Chondrocyte (in vitro differentiated cells): ENCODE data around the gene KCNMB3. TPM values are rescaled to one million over a fixed set of nuclear protein-coding genes. Genes with fewer than 3 reads are reported as not detected.

Experiments
- DNase-seq: peaks from one replicate; pipeline ENCODE4 v3.0.0; 2021; ENCODE audit warnings: mixed read lengths, low spot score
- H3K27ac Mint-ChIP-seq: one replicate; pipeline ENCODE4 v1.8.0; 2021; ENCODE audit warnings: mild to moderate bottlenecking, moderate library complexity, mixed read lengths; ENCODE audit not compliant: unreplicated experiment
- H3K27me3 Mint-ChIP-seq: 2 replicates; pipeline ENCODE4 v1.8.0; 2021; ENCODE audit warnings: low read depth, mixed read lengths
- H3K36me3 Mint-ChIP-seq: 2 replicates; pipeline ENCODE4 v1.8.0; 2021; ENCODE audit warnings: low read depth, mixed read lengths
- H3K4me1 Mint-ChIP-seq: 2 replicates; pipeline ENCODE4 v1.8.0; 2021; ENCODE audit warnings: low read depth, mild to moderate bottlenecking, mixed read lengths
- H3K4me3 Mint-ChIP-seq: one replicate; pipeline ENCODE4 v1.8.0; 2021; ENCODE audit warnings: mild to moderate bottlenecking, moderate library complexity, mixed read lengths; ENCODE audit not compliant: unreplicated experiment
- H3K9me3 Mint-ChIP-seq: 2 replicates; pipeline ENCODE4 v1.8.0; 2021; ENCODE audit warnings: low read depth, mixed read lengths
- CTCF ChIP-seq: fragments of 200-600 bp; sonication (generic); IDR thresholded peaks from 2 replicates; pipeline ENCODE4 v1.5.0; 2021; ENCODE audit warnings: antibody characterized with exemption, mild to moderate bottlenecking, moderate library complexity
- total RNA-seq: library from RNA; stranded (reverse); gene quantifications from 3 replicates; pipeline ENCODE4 v1.2.1, GENCODE V29; 2021

The KCNMB3 gene
- total RNA-seq, 1 donor from 2014 or later = 2.0 TPM

GRCh38 chr3:179269152-179269707, 18.3 kb upstream of the KCNMB3 start:
- H3K27me3 Mint-ChIP-seq = no peaks in the 10 kb centered on the region
- no peaks in the 10 kb centered on the region for H3K36me3 Mint-ChIP-seq
- TF ChIP-seq CTCF = no peak
- H3K4me3 Mint-ChIP-seq = no peak overlapping the region
- H3K27ac Mint-ChIP-seq = no peak overlapping the region
- H3K9me3 Mint-ChIP-seq = no peaks in the 10 kb centered on the region
- H3K4me1 Mint-ChIP-seq = no peaks in the 10 kb centered on the region
- no peak for DNase-seq

- H3K4me1 Mint-ChIP-seq = no peaks in the 10 kb centered on the region
- no peak for TF ChIP-seq CTCF
- H3K36me3 Mint-ChIP-seq = no peaks in the 10 kb centered on the region
- H3K9me3 Mint-ChIP-seq = no peaks in the 10 kb centered on the region
- no peaks in the 10 kb centered on the region for H3K27me3 Mint-ChIP-seq
- no peak overlapping the region for H3K4me3 Mint-ChIP-seq
- H3K27ac Mint-ChIP-seq = no peak overlapping the region
- DNase-seq = no peak
These were observed 17.6 kb upstream of the KCNMB3 start for GRCh38 chr3:179268400-179269051.

- no peak for DNase-seq
- no peak for TF ChIP-seq CTCF
- H3K36me3 Mint-ChIP-seq = no peaks in the 10 kb centered on the region
- no peaks in the 10 kb centered on the region for H3K9me3 Mint-ChIP-seq
- H3K4me1 Mint-ChIP-seq = no peaks in the 10 kb centered on the region
- no peak overlapping the region for H3K4me3 Mint-ChIP-seq
- no peak overlapping the region for H3K27ac Mint-ChIP-seq
- no peaks in the 10 kb centered on the region for H3K27me3 Mint-ChIP-seq
These were observed 15.8 kb upstream of the KCNMB3 start for GRCh38 chr3:179266701-179267211.

GRCh38 chr3:179265875-179266274, 15.0 kb upstream of the KCNMB3 start:
- no peak for DNase-seq
- no peaks in the 10 kb centered on the region for H3K27me3 Mint-ChIP-seq
- H3K36me3 Mint-ChIP-seq = no peaks in the 10 kb centered on the region
- H3K4me1 Mint-ChIP-seq = peaks cover 4% of the 10 kb centered on the region
- H3K9me3 Mint-ChIP-seq = peaks cover under 1% of the 10 kb centered on the region
- H3K27ac Mint-ChIP-seq = no peak overlapping the region
- TF ChIP-seq CTCF = no peak
- H3K4me3 Mint-ChIP-seq = no peak overlapping the region

- Mint-ChIP-seq H3K36me3 (peaks cover 5% of the 10 kb centered on the region), H3K9me3 (peaks cover 8% of the 10 kb centered on the region), H3K27me3 (no peaks in the 10 kb centered on the region), H3K4me3 (no peak overlapping the region), H3K4me1 (peaks cover 12% of the 10 kb centered on the region), H3K27ac (no peak overlapping the region)
- DNase-seq = no peak
- no peak for TF ChIP-seq CTCF
These were observed 14.2 kb upstream of the KCNMB3 start for GRCh38 chr3:179265092-179265491.
